ENCODE measurements around the gene SCGB2B2.

SCGB2B2 gene

GRCh38 chr19:34642241-34642640 lies 34.7 kb downstream of the SCGB2B2 start:
- no peak for DNase-seq (ENCODE audit: extremely low spot score)
- TF ChIP-seq FOXK2 (IDR thresholded peaks at IDR 0.05) (no peak), ARNT (IDR thresholded peaks at IDR 0.05) (no peak), TARDBP (IDR thresholded peaks at IDR 0.05) (no peak), SUZ12 (IDR thresholded peaks at IDR 0.05) (no peak), FOXA1 (IDR thresholded peaks at IDR 0.05) (no peak), ELF4 (IDR thresholded peaks at IDR 0.05) (no peak), SP1 (IDR thresholded peaks at IDR 0.05) (no peak), ZNF384 (IDR thresholded peaks at IDR 0.05) (no peak), NFRKB (IDR thresholded peaks at IDR 0.05) (no peak)
- ChIA-PET POLR2A (no interaction called here), CTCF (interaction anchor here (0.6 kb wide), 1 partner anchor 42 kb away, joined by 3 read pairs; no protein-coding TSS in a partner anchor)

GRCh38 chr19:34639491-34640085 lies 37.4 kb downstream of the SCGB2B2 start:
- ChIA-PET POLR2A (interaction anchor here (1.3 kb wide), 1 partner anchor 38 kb away, joined by 6 read pairs; the partner anchor contains the start of gene ZNF302), CTCF (interaction anchor here (0.6 to 1.3 kb wide), 5 partner anchors 8 to 128 kb away, joined by 3 to 5 read pairs (median 4); no protein-coding TSS in a partner anchor)
- TF ChIP-seq TARDBP (IDR thresholded peaks at IDR 0.05) (no peak), LEF1 (IDR thresholded peaks at IDR 0.05; ENCODE audit: borderline replicate concordance) (no peak), SUZ12 (IDR thresholded peaks at IDR 0.05) (no peak), SP1 (IDR thresholded peaks at IDR 0.05) (no peak), L3MBTL2 (conservative IDR thresholded peaks at IDR 0.05) (no peak), NFRKB (IDR thresholded peaks at IDR 0.05) (no peak), ARNT (IDR thresholded peaks at IDR 0.05) (no peak), BHLHE40 (IDR thresholded peaks at IDR 0.05; ENCODE audit: borderline replicate concordance) (no peak), FOXM1 (IDR thresholded peaks at IDR 0.05; ENCODE audit: borderline replicate concordance) (no peak), FOXK2 (IDR thresholded peaks at IDR 0.05) (no peak), ZNF384 (IDR thresholded peaks at IDR 0.05) (no peak)
- peak; percentile 56 for DNase-seq (ENCODE audit: extremely low spot score)

- TF ChIP-seq FOXM1 (IDR thresholded peaks at IDR 0.05; ENCODE audit: borderline replicate concordance): no peak
- no peak for TF ChIP-seq ZNF384 (IDR thresholded peaks at IDR 0.05)
- TF ChIP-seq ARNT (IDR thresholded peaks at IDR 0.05): no peak
- no peak for TF ChIP-seq FOXA1 (IDR thresholded peaks at IDR 0.05)
- no peak for TF ChIP-seq TARDBP (IDR thresholded peaks at IDR 0.05)
- TF ChIP-seq ELF4 (IDR thresholded peaks at IDR 0.05): no peak
- TF ChIP-seq FOXK2 (IDR thresholded peaks at IDR 0.05): no peak
- TF ChIP-seq SP1 (IDR thresholded peaks at IDR 0.05): no peak
- no peak for TF ChIP-seq PKNOX1 (IDR thresholded peaks at IDR 0.05)
- no peak for TF ChIP-seq CTBP1 (IDR thresholded peaks at IDR 0.05; ENCODE audit: borderline replicate concordance)
- TF ChIP-seq BHLHE40 (IDR thresholded peaks at IDR 0.05; ENCODE audit: borderline replicate concordance): no peak
- TF ChIP-seq NFRKB (IDR thresholded peaks at IDR 0.05): no peak
- no peak for TF ChIP-seq L3MBTL2 (conservative IDR thresholded peaks at IDR 0.05)
- TF ChIP-seq HDGF (IDR thresholded peaks at IDR 0.05; ENCODE audit: borderline replicate concordance): no peak
- TF ChIP-seq LEF1 (IDR thresholded peaks at IDR 0.05; ENCODE audit: borderline replicate concordance): no peak
- no peak for TF ChIP-seq SUZ12 (IDR thresholded peaks at IDR 0.05)
- POLR2A ChIA-PET: no interaction called here
- CTCF ChIA-PET: no interaction called here
- DNase-seq (ENCODE audit: extremely low spot score): no peak
Observed at GRCh38 chr19:34633802-34634201, 43.2 kb downstream of the SCGB2B2 start.

All from HEK293T (cell line).